Lung microvascular endothelial cell (primary cell): ENCODE data around the gene SCNN1B. TPM values are rescaled to one million over a fixed set of nuclear protein-coding genes. Genes with fewer than 3 reads are reported as not detected.
"Not testable (repeated sequence)": the region's sequence is repeated elsewhere in the genome, so short reads cannot be mapped to it uniquely, and the experiment has no call there.

Source experiments
- DNase-seq, 2 donors: peaks; one replicate each; pipeline versions ENCODE4 v3.0.0 to v3.0.0-alpha.2; 2010; ENCODE audit warnings: low read depth in 2 of 2
- total RNA-seq: library from RNA; depleted of rRNA; stranded (reverse); fragments of >200 nt; gene quantifications from 2 replicates; pipeline ENCODE4 v1.2.1, GENCODE V29; 2014

Gene SCNN1B
- 4.4 and 18.8 TPM in 2 replicates for total RNA-seq

- peak in 1 of 2 donors; percentile 27 for DNase-seq
Observed at GRCh38 chr16:23302045-23302956, at the start of gene SCNN1B. SCNN1B (plus strand) TSS chr16:23302302; CDS start chr16:23348600, 46,298 bp downstream.

GRCh38 chr16:23252310-23252709, 49.8 kb upstream of the SCNN1B start:
- DNase-seq: no peak

GRCh38 chr16:23253650-23254049, 48.5 kb upstream of the SCNN1B start:
- not testable (repeated sequence) for DNase-seq

GRCh38 chr16:23254338-23254737, 47.8 kb upstream of the SCNN1B start:
- DNase-seq: no peak

GRCh38 chr16:23255000-23255399, 47.1 kb upstream of the SCNN1B start:
- DNase-seq: no peak

- DNase-seq: no peak
Observed at GRCh38 chr16:23256440-23256839, 45.7 kb upstream of the SCNN1B start.

- no peak for DNase-seq
Observed at GRCh38 chr16:23257682-23258081, 44.4 kb upstream of the SCNN1B start.

- no peak for DNase-seq
Observed at GRCh38 chr16:23258919-23259237, 43.2 kb upstream of the SCNN1B start.

- DNase-seq: no peak
Observed at GRCh38 chr16:23267647-23268046, 34.5 kb upstream of the SCNN1B start.

GRCh38 chr16:23268561-23268960, 33.5 kb upstream of the SCNN1B start:
- no peak for DNase-seq

GRCh38 chr16:23269248-23269953, 32.7 kb upstream of the SCNN1B start:
- no peak for DNase-seq

GRCh38 chr16:23270654-23271053, 31.4 kb upstream of the SCNN1B start:
- DNase-seq: no peak

- DNase-seq: peak in 1 of 2 donors; percentile 6
Observed at GRCh38 chr16:23274968-23275367, 27.1 kb upstream of the SCNN1B start.

- DNase-seq: no peak
Observed at GRCh38 chr16:23276821-23277220, 25.3 kb upstream of the SCNN1B start.

- DNase-seq: no peak
Observed at GRCh38 chr16:23278031-23278430, 24.1 kb upstream of the SCNN1B start.

- DNase-seq: no peak
Observed at GRCh38 chr16:23279721-23280153, 22.4 kb upstream of the SCNN1B start.

- no peak for DNase-seq
Observed at GRCh38 chr16:23280483-23280967, 21.6 kb upstream of the SCNN1B start.

GRCh38 chr16:23282568-23282967, 19.5 kb upstream of the SCNN1B start:
- peak in 1 of 2 donors; percentile 29 for DNase-seq

GRCh38 chr16:23283571-23283970, 18.5 kb upstream of the SCNN1B start:
- no peak for DNase-seq

GRCh38 chr16:23284584-23284983, 17.5 kb upstream of the SCNN1B start:
- DNase-seq: no peak

- DNase-seq: no peak
Observed at GRCh38 chr16:23286131-23286532, 16.0 kb upstream of the SCNN1B start.

- DNase-seq: no peak
Observed at GRCh38 chr16:23288209-23288608, 13.9 kb upstream of the SCNN1B start.
